ENCODE measurements around the gene PDS5B. TPM values are rescaled to one million over a fixed set of nuclear protein-coding genes. Genes with fewer than 3 reads are reported as not detected.

Gene PDS5B
- total and polyA plus RNA-seq, 4 donors, result 3.6 to 24.3 (median 12.9) TPM

DNA sequence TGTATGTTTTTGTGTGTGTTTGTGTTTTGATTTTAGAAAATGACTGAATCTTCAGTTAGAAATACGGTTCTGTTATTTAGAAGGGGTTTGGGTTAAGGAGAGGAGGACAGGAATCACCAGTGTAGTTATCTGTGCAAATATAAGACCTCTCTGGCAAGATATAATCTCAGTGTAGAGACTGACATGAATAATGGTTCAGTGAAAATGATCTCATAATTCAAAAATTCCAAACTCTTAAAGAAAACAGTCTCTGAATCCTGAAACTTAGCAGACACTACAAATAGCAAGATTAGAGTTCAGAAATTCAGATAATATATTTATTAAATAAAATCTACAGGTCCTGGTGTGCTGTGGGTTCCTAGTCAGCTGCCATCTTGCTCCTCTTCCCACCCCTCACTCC is 73.5 kb downstream of the PDS5B start:
- 93% methylated on average over 1 of the region's 1 CpG for WGBS
- no peaks in the 10 kb centered on the region for H3K9me3 ChIP-seq (ENCODE audit: control insufficient read depth in 4 of 4, low read length in 3 of 4)
- H3K4me3 ChIP-seq (ENCODE audit: low read depth in 1 of 3, low read length in 3 of 3), result no peak overlapping the region
- TF ChIP-seq TAF1 (conservative IDR thresholded peaks at IDR 0.05) (no peak), HNF4G (IDR thresholded peaks at IDR 0.05) (no peak), EGR1 (IDR thresholded peaks at IDR 0.05; ENCODE audit: low read depth in 2 of 2) (no peak), FOXA2 (IDR thresholded peaks at IDR 0.05) (no peak), YY1 (IDR thresholded peaks at IDR 0.05) (no peak), RAD21 (IDR thresholded peaks at IDR 0.05) (no peak), FOXA1 (IDR thresholded peaks at IDR 0.05) (no peak), HNF4A (conservative IDR thresholded peaks at IDR 0.05) (no peak), JUND (IDR thresholded peaks at IDR 0.05) (no peak), RXRA (IDR thresholded peaks at IDR 0.05) (no peak), GABPA (IDR thresholded peaks at IDR 0.05 in 1 of 2, conservative IDR thresholded peaks at IDR 0.05 in 1 of 2) (no peak), SP1 (IDR thresholded peaks at IDR 0.05) (no peak), NR2F2 (IDR thresholded peaks at IDR 0.05) (no peak)
- TF ChIP-seq, protein P1, sequence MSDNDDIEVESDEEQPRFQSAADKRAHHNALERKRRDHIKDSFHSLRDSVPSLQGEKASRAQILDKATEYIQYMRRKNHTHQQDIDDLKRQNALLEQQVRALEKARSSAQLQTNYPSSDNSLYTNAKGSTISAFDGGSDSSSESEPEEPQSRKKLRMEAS (IDR thresholded peaks at IDR 0.05), result no peak
- TF ChIP-seq, protein P2, sequence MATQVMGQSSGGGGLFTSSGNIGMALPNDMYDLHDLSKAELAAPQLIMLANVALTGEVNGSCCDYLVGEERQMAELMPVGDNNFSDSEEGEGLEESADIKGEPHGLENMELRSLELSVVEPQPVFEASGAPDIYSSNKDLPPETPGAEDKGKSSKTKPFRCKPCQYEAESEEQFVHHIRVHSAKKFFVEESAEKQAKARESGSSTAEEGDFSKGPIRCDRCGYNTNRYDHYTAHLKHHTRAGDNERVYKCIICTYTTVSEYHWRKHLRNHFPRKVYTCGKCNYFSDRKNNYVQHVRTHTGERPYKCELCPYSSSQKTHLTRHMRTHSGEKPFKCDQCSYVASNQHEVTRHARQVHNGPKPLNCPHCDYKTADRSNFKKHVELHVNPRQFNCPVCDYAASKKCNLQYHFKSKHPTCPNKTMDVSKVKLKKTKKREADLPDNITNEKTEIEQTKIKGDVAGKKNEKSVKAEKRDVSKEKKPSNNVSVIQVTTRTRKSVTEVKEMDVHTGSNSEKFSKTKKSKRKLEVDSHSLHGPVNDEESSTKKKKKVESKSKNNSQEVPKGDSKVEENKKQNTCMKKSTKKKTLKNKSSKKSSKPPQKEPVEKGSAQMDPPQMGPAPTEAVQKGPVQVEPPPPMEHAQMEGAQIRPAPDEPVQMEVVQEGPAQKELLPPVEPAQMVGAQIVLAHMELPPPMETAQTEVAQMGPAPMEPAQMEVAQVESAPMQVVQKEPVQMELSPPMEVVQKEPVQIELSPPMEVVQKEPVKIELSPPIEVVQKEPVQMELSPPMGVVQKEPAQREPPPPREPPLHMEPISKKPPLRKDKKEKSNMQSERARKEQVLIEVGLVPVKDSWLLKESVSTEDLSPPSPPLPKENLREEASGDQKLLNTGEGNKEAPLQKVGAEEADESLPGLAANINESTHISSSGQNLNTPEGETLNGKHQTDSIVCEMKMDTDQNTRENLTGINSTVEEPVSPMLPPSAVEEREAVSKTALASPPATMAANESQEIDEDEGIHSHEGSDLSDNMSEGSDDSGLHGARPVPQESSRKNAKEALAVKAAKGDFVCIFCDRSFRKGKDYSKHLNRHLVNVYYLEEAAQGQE (IDR thresholded peaks at IDR 0.05), result no peak
- TF ChIP-seq, protein P3, sequence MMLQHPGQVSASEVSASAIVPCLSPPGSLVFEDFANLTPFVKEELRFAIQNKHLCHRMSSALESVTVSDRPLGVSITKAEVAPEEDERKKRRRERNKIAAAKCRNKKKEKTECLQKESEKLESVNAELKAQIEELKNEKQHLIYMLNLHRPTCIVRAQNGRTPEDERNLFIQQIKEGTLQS (IDR thresholded peaks at IDR 0.05), result no peak
- TF ChIP-seq, protein P4, sequence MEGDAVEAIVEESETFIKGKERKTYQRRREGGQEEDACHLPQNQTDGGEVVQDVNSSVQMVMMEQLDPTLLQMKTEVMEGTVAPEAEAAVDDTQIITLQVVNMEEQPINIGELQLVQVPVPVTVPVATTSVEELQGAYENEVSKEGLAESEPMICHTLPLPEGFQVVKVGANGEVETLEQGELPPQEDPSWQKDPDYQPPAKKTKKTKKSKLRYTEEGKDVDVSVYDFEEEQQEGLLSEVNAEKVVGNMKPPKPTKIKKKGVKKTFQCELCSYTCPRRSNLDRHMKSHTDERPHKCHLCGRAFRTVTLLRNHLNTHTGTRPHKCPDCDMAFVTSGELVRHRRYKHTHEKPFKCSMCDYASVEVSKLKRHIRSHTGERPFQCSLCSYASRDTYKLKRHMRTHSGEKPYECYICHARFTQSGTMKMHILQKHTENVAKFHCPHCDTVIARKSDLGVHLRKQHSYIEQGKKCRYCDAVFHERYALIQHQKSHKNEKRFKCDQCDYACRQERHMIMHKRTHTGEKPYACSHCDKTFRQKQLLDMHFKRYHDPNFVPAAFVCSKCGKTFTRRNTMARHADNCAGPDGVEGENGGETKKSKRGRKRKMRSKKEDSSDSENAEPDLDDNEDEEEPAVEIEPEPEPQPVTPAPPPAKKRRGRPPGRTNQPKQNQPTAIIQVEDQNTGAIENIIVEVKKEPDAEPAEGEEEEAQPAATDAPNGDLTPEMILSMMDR (IDR thresholded peaks at IDR 0.05; ENCODE audit: low read depth, low read length, missing input control), result no peak
- TF ChIP-seq, protein P5, sequence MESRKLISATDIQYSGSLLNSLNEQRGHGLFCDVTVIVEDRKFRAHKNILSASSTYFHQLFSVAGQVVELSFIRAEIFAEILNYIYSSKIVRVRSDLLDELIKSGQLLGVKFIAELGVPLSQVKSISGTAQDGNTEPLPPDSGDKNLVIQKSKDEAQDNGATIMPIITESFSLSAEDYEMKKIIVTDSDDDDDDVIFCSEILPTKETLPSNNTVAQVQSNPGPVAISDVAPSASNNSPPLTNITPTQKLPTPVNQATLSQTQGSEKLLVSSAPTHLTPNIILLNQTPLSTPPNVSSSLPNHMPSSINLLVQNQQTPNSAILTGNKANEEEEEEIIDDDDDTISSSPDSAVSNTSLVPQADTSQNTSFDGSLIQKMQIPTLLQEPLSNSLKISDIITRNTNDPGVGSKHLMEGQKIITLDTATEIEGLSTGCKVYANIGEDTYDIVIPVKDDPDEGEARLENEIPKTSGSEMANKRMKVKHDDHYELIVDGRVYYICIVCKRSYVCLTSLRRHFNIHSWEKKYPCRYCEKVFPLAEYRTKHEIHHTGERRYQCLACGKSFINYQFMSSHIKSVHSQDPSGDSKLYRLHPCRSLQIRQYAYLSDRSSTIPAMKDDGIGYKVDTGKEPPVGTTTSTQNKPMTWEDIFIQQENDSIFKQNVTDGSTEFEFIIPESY (IDR thresholded peaks at IDR 0.05), result no peak
- peaks cover 2 to 8% (median 6%) of the 10 kb centered on the region in 4 donors for H3K4me1 ChIP-seq (ENCODE audit: control insufficient read depth in 4 of 4, insufficient read depth in 4 of 4, low read length in 3 of 4)
- H3K9ac ChIP-seq (ENCODE audit: low read depth in 1 of 2, low read length in 2 of 2), result no peak overlapping the region
- H3K27me3 ChIP-seq (ENCODE audit: control insufficient read depth in 4 of 4, insufficient read depth in 4 of 4, low read length in 3 of 4), result no peaks in the 10 kb centered on the region
- no peak for DNase-seq (ENCODE audit: low spot score)
- H3K36me3 ChIP-seq (ENCODE audit: control insufficient read depth in 4 of 4, insufficient read depth in 3 of 4, low read depth in 1 of 4, low read length in 3 of 4), result peaks cover 0 to 2% (median 0%) of the 10 kb centered on the region in 4 donors
- no peak overlapping the region for H3K27ac ChIP-seq (ENCODE audit: low read depth in 1 of 2, low read length in 2 of 2)

All from liver (tissue), 9 donors.